ENCODE data around the gene NEK6. TPM values are rescaled to one million over a fixed set of nuclear protein-coding genes. Genes with fewer than 3 reads are reported as not detected.

Gene NEK6
- total and polyA plus RNA-seq, 9 of the 15 experiments (the other 6 are each of a cell fraction or from before 2014, with no cell fraction given) = 3.1 to 19.0 (median 8.4) TPM

DNA sequence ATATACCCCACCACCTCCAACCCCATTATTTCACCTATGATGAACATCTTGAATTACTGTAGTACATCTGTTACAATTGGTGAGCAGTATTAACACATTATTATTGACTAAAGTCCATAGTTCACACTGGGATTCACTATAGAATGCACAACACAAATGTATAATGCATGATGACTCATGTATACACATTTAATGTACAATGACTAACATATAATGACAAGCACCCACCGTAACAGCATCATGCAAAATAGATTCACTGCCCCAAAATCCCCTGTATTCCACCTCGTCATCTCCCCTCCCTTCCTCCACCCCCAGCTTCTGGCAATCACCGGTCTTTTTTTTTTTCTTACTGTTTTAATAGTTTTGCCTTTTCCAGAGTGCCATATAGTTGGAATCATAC, 47.1 kb upstream of the NEK6 start:
- Histone ChIP-seq H3K9me3 (replicated peaks; ENCODE audit: control insufficient read depth, insufficient read depth, low read depth, low read length) (no peaks in the 10 kb centered on the region), H4K20me1 (replicated peaks; ENCODE audit: control insufficient read depth, insufficient read depth, low read length) (no peaks in the 10 kb centered on the region), H3K9me1 (ENCODE audit: control insufficient read depth, insufficient read depth, low read length) (no peaks in the 10 kb centered on the region), H3K9ac (ENCODE audit: insufficient read depth in 1 of 2, low read depth in 2 of 2, low read length in 2 of 2) (no peak overlapping the region), H3K27ac (ENCODE audit: extremely low read depth, low read depth, low read length) (no peak overlapping the region), H3K27me3 (ENCODE audit: control insufficient read depth in 2 of 2, insufficient read depth in 2 of 2, low read length in 2 of 2) (peaks cover 0 to 9% of the 10 kb centered on the region in 2 experiments; a peak in 3 of 5 replicates), H3K36me3 (ENCODE audit: control insufficient read depth, insufficient read depth, low read length) (no peaks in the 10 kb centered on the region), H3K79me2 (ENCODE audit: control insufficient read depth, insufficient read depth, low read length) (no peaks in the 10 kb centered on the region), H2AFZ (ENCODE audit: low read depth, low read length) (no peak overlapping the region), H3K4me3 (no peak overlapping the region), H3K4me1 (replicated peaks in 1 of 2; ENCODE audit: control insufficient read depth in 2 of 2, insufficient read depth in 2 of 2, low read length in 2 of 2) (peaks cover 4 to 20% of the 10 kb centered on the region in 2 experiments; a peak in 3 of 5 replicates), H3K4me2 (ENCODE audit: insufficient read depth, low read length) (no peak overlapping the region)
- TF ChIP-seq, protein P1, sequence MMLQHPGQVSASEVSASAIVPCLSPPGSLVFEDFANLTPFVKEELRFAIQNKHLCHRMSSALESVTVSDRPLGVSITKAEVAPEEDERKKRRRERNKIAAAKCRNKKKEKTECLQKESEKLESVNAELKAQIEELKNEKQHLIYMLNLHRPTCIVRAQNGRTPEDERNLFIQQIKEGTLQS (IDR thresholded peaks at IDR 0.05) = peak; percentile 43; the same call in 1 of the 2 replicates
- TF ChIP-seq, protein P1 (CRISPR knock-in tag; conservative IDR thresholded peaks at IDR 0.05) = no peak
- TF ChIP-seq, protein P2, sequence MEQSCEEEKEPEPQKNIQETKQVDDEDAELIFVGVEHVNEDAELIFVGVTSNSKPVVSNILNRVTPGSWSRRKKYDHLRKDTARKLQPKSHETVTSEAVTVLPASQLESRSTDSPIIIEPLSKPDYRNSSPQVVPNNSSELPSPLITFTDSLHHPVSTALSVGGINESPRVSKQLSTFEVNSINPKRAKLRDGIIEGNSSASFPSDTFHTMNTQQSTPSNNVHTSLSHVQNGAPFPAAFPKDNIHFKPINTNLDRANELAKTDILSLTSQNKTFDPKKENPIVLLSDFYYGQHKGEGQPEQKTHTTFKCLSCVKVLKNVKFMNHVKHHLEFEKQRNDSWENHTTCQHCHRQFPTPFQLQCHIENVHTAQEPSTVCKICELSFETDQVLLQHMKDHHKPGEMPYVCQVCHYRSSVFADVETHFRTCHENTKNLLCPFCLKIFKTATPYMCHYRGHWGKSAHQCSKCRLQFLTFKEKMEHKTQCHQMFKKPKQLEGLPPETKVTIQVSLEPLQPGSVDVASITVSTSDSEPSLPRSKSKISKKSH (CRISPR knock-in tag; IDR thresholded peaks at IDR 0.05) = no peak
- TF ChIP-seq EGR1 (conservative IDR thresholded peaks at IDR 0.05) (0 out of 2 replicates have a peak, but pooled peaks have one; percentile 17), NELFE (IDR thresholded peaks at IDR 0.05; ENCODE audit: insufficient read depth, insufficient read length) (no peak)
- in situ Hi-C loops (cut with MboI) (no loop called here), intact Hi-C loops (cut with micrococcal nuclease) (no loop called here)
- 18% methylated on average over 3 of the region's 3 CpGs for WGBS (ENCODE audit: insufficient coverage, low coverage, missing lambda C conversion rate)
- FAIRE-seq (no peak), DNase-seq (ENCODE audit: extremely low read depth in 1 of 4, low spot score in 3 of 4) (no peak), ATAC-seq (no peak)
- ChIA-PET POLR2A (interaction anchor here (1.2 to 2.0 kb wide), 2 partner anchors 8 to 14 kb away, joined by 3 to 8 read pairs; no protein-coding TSS in a partner anchor), CTCF (ENCODE audit: low intra/inter-chr PET ratio) (no interaction called here)
- BruUV-seq (replicated peaks) = no TSS peak

Data from K562 (cell line).